GM21786 (cell line): ENCODE results near the gene HTN3.
"Not testable (repeated sequence)": the region's sequence is repeated elsewhere in the genome, so short reads cannot be mapped to it uniquely, and the experiment has no call there.

Experiments used
- ATAC-seq: cut with Tn5 transposase; IDR thresholded peaks from one replicate; pipeline ENCODE4 v1.9.1; 2021; ENCODE audit not compliant: unreplicated experiment

Gene HTN3

DNA sequence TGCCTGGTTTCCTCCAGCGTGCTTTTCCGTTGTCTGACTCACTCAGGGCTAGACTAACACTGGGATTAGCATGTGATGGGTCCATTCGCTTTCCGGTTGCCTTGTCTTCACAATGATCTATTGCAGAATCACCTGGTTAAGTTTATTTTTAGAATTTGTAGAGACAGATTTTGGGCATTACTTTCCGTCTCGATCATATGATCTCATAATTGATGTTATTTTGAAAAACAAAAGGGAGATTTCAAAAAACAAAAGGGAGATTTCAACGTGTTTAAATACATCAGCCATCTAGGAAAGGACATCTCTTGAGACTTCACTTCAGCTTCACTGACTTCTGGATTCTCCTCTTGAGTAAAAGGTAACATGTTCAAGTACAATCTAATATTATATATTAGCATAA is at the start of gene HTN3:
HTN3 (plus strand) TSS at position 301 of the 400 bp plus-strand sequence. CDS start 2,282 bp downstream, outside the sequence.
- ATAC-seq = not testable (repeated sequence)

- ATAC-seq = peak; percentile 62
These were observed 44.2 kb upstream of the HTN3 start for GRCh38 chr4:69984030-69984443.

DNA sequence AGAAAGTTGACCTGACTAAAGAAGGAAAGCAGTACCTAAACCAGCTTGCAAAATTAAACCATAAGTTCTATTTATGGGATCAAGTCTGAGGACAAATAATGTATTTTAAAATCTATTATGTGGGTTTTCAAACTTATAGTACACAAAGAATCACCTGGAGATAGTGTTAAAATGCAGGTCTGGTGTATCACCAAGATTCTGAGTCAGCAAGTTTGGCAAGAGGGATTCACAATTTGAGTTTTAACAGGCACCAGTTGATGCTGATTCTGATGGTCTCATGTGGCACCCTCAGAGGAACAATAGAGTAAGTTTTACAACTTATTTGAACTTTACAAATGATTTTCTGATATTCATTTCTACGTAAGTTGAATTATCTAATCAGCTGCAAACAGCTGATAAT is 41.6 kb upstream of the HTN3 start:
- ATAC-seq = no peak

GRCh38 chr4:69991016-69991415 is 37.2 kb upstream of the HTN3 start:
- no peak for ATAC-seq

DNA sequence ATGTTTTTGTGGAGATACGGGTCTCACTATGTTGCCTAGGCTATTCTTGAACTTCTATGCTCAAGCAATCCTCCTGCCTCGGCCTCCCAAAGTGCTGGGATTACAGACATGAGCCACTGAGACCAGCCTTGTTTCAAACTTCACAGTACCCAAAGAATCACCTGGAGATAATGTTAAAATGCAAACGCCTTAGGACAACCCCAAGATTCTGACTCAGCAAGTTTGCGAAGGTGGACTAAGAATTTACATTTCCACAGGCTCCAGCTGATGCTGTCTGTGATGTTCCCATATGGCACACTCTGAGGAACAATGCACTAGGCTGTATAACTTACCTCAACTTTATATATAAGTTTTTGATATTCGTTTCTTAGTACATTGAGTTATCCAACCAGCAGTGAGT is 33.5 kb upstream of the HTN3 start:
- no peak for ATAC-seq

GRCh38 chr4:69995526-69996016 is 32.7 kb upstream of the HTN3 start, which contains the start of gene STATH:
TSS of gene STATH (plus strand) at chr4:69995966. CDS start at chr4:69998438, 2,472 bp downstream.
- ATAC-seq = no peak

DNA sequence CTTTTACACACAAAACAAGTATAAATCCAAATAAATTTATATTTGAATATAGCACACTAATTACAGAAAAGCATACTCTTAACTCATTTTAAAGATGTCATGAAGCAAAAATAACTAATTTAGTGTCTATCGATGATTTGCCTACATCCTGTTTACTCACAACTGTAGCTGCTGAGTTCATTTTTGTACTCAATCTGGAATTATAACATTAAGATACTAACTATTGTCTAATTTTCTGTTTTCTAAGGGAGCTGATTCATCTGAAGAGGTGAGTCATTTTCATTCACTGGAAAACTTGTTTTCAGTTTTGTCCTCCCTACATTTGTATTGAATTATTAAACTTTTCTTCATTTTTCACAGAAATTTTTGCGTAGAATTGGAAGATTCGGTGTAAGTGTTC is 28.8 kb upstream of the HTN3 start:
- no peak for ATAC-seq

DNA sequence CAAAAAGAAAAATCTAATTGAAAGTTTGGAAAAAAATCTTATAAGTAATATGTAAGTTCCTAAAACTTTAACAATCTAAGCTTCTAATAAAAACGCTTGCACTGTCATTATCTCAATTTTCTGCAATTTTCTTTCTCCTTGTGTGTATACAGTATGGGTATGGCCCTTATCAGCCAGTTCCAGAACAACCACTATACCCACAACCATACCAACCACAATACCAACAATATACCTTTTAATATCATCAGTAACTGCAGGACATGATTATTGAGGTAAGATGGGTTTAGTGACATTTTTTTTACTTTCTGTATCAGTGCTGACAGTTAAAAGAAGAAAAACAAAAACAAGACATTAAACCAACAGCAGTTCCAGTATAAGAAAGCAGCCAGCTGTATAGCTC is 27.5 kb upstream of the HTN3 start:
- no peak for ATAC-seq

DNA sequence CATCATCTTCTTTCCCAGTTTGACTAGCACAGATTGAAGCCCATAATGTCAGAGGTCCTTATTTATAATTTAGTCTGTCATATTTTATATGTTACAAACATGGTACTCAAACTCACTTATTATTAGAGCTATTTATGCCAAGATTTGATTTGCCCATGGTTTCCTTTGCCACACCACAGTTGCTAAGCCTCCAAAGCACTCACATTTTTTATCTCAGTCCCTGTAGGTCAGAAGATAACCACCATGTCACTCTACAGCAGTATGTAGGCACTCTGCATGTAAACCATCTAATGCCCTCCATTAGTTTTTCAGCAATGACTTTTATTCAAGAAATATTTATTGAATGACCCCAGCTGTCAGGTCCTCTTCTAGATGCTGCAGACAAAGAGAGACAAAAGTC is 25.8 kb upstream of the HTN3 start:
- ATAC-seq = no peak

GRCh38 chr4:70008771-70009170 is 19.5 kb upstream of the HTN3 start:
- ATAC-seq = no peak

- not testable (repeated sequence) for ATAC-seq
These were observed 9.3 kb upstream of the HTN3 start for GRCh38 chr4:70019006-70019405.

- no peak for ATAC-seq
These were observed 5.0 kb upstream of the HTN3 start for GRCh38 chr4:70023218-70023617.

- ATAC-seq = no peak
These were observed 1.2 kb upstream of the HTN3 start for GRCh38 chr4:70027011-70027410.

GRCh38 chr4:70037559-70037958 is 9.3 kb downstream of the HTN3 start:
- ATAC-seq = not testable (repeated sequence)

DNA sequence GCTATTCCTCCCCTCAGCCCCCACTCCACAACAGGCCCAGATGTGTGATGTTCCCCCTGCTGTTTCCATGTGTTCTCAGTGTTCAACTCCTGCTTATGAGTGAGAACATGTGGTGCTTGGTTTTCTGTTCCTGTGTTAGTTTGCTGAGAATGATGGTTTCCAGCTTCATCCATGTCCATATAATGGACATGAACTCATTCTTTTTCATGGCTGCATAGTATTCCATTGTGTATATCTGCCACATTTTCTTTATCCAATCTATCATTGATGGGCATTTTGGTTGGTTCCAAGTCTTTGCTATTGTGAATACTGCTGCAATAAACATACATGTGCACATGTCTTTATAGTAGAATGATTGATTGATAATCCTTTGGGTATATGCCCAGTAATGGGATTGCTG is 11.7 kb downstream of the HTN3 start:
- not testable (repeated sequence) for ATAC-seq

DNA sequence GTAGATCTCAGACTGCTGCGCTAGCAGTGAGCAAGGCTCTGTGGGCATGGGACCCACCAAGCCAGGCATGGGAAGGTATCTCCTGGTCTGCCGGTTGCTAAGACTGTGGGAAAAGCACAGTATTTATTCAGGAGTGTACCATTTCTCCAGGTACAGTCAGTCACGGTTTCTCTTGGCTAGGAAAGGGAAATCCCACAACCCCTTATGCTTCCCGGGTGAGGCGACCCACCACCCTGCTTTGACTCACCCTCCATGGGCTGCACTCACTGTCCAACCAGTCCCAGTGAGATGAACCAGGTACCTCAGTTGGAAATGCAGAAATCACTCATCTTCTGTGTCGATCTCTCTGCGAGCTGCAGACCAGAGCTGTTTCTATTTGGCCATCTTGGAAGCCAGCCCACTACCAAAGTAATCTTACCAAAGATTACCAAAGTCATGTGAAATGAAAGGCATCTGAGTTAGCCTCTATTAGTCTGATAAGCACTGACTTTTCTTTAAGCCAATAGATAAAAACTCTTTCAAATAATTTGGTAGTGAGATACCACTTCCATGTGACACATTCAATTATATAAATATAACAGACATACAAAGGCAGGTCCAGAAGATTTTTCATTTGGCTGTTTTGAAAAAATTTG is 13.5 kb downstream of the HTN3 start:
- no peak for ATAC-seq

DNA sequence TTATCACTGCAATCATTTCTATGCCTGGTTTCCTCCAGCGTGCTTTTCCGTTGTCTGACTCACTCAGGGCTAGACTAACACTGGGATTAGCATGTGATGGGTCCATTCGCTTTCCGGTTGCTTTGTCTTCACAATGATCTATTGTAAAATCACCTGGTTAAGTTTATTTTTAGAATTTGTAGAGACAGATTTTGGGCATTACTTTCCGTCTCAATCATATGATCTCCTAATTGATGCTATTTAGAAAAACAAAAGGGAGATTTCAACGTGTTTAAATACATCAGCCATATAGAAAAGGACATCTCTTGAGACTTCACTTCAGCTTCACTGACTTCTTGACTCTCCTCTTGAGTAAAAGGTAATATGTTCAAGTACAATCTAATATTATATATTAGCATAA is 21.9 kb downstream of the HTN3 start, which contains the start of gene HTN1:
HTN1 (plus strand) TSS at position 301 of the 400 bp plus-strand sequence. CDS start 2,639 bp downstream, outside the sequence.
- ATAC-seq = not testable (repeated sequence)

- not testable (repeated sequence) for ATAC-seq
These were observed 28.3 kb downstream of the HTN3 start for GRCh38 chr4:70056534-70056933.

DNA sequence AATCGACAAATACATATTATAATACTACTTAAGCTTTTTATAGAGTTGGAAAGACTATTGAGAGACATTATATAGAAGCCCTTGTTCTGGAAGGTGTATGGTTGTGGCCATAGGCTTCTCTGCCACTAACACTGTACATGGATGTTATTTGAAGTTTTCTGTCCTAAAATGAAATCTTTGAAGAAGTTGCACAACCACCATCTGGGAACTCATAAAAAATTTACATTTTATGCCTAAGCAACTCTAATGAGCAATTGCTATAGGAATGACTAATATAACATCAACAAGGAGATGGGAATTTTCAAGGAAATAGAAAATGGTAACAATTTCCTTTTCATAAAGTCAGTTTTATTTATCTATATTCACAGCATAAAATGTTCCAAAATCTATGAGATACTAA is 29.4 kb downstream of the HTN3 start:
- no peak for ATAC-seq

DNA sequence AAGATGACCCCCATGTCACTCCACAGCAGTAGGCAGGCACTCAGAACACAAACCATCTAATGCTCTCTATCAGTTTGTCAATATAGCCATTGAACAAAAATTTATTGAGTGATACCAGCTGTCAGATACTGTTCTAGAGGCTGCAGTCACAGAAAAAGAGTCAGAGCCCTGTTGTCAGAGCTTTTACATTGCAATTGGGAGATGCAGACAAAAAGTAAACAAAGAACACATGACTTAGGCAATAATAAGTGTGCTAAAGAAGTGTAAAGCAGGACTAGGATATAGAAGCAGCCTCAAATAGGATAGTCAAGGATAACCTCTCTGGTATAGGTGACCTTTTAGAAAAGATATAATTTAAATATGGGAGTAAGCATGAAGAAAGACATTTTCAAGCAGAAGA is 30.9 kb downstream of the HTN3 start:
- no peak for ATAC-seq

GRCh38 chr4:70062000-70062399 is 33.7 kb downstream of the HTN3 start:
- peak; percentile 92 for ATAC-seq

- ATAC-seq = no peak
These were observed 51.9 kb downstream of the HTN3 start for GRCh38 chr4:70080205-70080604.
